Hematopoietic multipotent progenitor cell treated with erythropoietin and hydrocortisone succinate and interleukin-3 and kit ligand, for 15 days (in vitro differentiated cells): Measurements from ENCODE around the gene DNMT1.
A peak's percentile ranks its signal among the peaks of the same experiment; 100 is the strongest.

Source experiments
- DNase-seq: peaks from one replicate; pipeline ENCODE4 v3.0.0-alpha.2; 2015; ENCODE audit warnings: low spot score

Gene DNMT1

GRCh38 chr19:10112895-10113591 is 81.7 kb downstream of the DNMT1 start:
- DNase-seq = peak; percentile 30

DNA sequence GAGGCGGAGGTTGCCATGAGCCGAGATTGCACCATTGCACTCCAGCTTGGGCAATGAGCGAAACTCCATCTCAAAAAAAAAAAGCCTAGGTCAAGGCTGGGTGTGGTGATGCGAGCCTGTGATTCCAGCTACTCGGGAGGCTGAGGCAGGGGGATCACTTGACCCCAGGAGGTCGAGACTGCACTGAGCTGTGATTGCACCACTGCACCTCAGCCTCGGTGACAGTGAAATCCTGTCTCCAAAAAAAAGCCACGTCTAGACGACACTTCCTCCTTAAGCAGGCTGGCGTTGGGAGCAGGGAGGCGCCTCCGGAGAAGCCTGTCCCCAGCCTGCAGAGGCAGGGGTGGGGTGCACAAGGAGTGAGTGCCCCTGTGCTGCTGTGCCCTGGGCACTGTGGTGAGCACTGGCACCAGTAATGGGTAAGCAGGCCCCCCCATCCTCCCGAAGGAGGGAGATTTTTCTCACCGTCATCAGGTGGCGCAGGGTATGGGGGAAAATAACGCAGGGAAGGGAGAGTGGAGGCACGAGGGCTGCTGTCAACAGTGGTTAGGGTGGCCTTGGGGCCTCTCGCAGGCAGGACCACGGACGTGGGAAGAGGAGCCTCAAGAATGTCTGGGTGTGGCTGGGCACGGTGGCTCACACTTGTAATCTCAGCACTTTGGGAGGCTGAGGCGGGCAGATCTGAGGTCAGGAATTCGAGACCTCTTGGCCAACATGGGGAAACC is 82.6 kb downstream of the DNMT1 start:
- DNase-seq = no peak

GRCh38 chr19:10111405-10111811 is 83.3 kb downstream of the DNMT1 start, which contains the start of gene P2RY11:
Gene P2RY11, plus strand, starts transcription at chr19:10111693. Its CDS starts 29 bp downstream, at chr19:10111722.
- no peak for DNase-seq

DNA sequence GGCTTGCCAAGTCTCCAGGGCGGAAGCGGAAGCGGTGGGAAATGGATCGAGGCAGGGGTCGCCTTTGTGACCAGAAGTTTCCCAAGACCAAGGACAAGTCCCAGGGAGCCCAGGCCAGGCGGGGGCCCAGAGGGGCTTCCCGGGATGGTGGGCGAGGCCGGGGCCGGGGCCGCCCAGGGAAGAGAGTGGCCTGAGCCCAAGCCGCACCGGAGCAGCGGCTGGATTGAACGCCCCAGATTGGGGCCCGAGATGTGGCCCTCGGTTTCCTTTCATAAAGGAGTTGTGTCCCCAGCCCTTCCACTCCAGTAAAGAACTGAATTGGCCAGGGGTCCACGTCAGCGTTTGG is 83.8 kb downstream of the DNMT1 start:
- DNase-seq = no peak

DNA sequence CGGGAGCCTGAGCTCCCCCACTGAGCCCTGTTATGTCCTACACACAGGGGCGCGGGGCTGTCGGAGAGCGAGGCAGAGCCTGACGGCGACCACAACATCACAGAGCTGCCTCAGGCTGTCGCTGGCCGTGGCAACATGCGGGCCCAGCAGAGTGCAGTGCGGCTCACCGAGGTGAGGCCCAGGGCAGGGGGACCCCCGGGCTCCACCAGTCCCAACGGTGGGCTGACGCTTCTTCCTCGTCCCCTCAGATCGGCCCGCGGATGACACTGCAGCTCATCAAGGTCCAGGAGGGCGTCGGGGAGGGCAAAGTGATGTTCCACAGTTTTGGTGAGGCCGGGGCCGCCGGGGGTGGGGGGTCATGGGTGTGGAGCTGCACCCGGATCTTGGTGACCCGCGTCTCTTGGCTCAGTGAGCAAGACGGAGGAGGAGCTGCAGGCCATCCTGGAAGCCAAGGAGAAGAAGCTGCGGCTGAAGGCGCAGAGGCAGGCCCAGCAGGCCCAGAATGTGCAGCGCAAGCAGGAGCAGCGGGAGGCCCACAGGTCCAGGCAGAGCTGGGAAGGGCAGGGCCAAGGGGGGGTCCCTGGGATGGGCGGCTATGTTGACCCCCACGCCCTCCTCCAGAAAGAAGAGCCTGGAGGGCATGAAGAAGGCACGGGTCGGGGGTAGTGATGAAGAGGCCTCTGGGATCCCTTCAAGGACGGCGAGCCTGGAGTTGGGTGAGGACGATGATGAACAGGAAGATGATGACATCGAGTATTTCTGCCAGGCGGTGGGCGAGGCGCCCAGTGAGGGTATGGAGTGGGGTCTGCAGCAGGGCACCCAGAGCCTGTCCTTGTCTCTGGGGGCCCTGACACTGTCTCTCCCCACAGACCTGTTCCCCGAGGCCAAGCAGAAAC is 84.4 kb downstream of the DNMT1 start:
- DNase-seq = no peak

DNA sequence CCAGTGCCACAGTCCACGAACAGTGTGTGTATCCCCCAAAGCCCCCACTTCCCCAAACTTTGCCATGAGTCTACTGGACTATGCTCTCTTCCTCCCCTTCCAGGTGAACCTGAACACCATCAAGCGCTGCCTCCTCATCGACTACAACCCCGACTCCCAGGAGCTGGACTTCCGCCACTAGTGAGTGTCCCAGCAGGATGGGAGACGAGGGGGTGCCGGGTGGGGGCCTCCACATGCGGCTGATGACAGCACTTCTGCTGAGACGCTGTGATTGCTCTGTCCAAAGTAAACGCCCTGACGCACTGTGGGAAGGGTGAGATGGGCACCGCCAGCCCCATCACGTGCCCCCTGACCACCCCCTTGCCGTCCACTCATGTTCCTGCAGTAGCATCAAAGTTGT is 85.2 kb downstream of the DNMT1 start:
- no peak for DNase-seq

DNA sequence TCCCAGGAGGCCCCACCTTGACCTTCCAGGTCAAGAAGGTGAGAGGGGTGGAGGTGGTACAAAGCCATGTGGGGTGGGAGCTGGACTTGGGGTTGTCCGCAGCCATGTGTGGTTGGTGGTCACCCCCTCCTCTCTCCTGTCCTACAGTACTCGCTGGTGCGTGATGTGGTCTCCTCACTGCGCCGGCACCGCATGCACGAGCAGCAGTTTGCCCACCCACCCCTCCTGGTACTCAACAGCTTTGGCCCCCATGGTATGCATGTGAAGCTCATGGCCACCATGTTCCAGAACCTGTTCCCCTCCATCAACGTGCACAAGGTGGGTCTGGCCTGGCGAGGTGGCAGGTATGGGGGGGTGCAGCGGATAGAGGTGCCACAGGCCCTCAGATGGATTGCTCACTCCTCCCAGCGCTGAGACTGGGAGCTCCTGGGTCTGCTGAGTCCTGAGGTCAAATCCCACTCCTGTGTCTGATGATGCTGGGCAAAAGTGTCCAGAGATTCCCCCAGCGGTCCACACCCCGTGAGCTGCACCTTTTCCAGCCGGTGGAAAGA is 86.9 kb downstream of the DNMT1 start:
- DNase-seq = no peak

DNA sequence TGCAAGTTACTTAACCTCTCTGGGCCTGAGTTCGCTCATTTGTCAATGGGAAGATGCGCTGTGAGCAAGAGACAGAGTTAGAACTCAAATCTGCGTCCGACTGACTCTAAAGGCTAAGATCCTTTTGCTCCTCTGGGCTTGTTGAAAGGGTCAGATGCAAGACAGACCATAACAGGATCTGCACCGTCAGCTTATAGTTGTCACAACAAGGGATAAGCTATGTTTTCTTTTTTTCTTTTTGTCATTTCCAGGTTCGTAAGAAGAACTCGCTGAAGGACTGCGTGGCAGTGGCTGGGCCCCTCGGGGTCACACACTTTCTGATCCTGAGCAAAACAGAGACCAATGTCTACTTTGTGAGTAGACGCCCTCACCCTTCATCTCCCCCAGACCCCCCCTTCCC is 87.5 kb downstream of the DNMT1 start:
- no peak for DNase-seq

- peak; percentile 99 for DNase-seq
Observed at GRCh38 chr19:10106100-10106936, 88.4 kb downstream of the DNMT1 start, which contains the start of gene PPAN. Gene PPAN, plus strand, starts transcription at chr19:10106362. Its CDS starts 33 bp downstream, at chr19:10106395.

GRCh38 chr19:10105509-10106099 is 89.1 kb downstream of the DNMT1 start:
- no peak for DNase-seq

GRCh38 chr19:10104665-10105508 is 89.9 kb downstream of the DNMT1 start:
- no peak for DNase-seq

DNA sequence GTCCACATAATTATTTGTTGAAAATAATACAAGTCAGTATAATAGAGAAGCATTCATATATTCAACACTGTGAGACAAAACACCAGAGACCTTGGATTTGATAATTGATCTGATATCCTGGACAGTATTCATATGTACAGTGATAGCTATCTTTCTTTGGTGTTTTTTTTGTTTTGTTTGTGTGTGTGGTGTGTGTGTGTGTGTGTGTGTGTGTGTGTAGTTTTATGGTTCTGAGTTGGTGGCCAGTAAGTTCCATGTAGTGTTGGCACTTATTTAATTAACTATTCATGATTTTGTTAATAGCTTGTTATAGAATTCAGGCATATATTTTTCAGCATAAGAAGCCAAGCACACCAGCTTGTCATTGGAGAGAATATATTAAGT is 90.6 kb downstream of the DNMT1 start:
- DNase-seq = no peak

DNA sequence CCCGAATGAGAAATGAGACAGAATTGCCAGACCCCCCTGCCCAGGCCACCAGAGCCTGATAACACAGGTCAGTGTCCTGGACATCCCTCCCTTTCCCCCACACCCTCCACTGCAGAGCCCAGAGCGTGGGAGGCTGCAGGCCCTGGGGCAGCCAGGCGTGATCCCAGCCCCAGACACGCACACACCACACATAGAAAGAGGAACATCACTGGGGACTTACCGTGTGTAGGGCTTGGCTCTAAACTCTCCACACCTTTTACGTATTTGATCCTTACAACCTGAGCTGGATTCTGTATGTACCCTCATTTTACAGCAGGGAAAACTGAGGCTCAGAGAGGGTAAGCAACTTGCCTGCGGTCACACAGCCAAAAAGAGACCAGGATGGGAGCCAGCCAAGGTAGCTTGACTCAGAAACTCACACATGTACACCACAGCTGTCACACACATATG is 91.9 kb downstream of the DNMT1 start:
- DNase-seq = no peak

DNA sequence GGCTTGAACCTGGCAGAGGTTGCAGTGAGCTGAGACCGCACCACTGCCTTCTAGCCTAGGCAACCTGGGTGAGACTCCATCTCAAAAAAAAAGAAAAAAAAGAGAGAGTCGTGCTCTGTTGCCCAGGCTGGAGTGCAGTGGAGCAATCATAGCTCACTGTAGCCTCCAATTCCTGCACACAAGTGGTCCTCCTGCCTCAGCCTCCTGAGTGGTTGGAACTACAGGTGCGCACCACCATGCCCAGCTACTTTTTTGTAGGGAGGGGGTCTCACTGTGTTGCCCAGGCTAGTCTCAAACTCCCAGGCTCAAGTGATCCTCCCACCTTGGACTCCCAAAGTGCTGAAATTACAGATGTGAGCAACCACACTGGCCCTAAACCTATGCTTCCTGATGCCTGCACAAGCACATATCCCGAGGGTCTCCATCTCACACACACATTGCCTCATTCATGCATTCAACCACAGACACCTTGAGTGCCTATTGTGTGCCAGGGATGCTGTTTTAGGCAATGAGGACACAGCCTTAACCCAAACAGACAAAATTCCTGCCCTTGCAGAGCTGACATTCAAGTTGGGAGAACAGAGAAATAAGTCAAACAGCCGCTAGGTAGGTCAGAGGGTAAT is 94.5 kb downstream of the DNMT1 start:
- DNase-seq = no peak

- DNase-seq = no peak
Observed at GRCh38 chr19:10096615-10096963, 98.2 kb downstream of the DNMT1 start.

GRCh38 chr19:10095948-10096614 is 98.7 kb downstream of the DNMT1 start:
- DNase-seq = peak; percentile 88

DNA sequence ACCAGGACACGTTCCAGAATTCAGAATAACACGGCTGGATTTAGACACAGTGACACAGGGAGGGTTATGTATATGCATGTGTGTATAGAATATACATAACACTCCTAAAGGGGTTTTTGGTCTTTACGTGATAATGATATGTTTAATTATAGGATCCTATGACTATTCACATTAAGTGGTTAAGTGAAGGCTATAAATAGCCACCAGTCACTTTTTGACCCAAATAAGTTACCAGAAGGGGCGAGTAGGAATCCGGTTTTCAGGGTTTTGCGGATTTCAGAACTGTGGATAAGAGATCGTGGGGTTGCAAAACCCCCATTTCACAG is 99.2 kb downstream of the DNMT1 start:
- no peak for DNase-seq

DNA sequence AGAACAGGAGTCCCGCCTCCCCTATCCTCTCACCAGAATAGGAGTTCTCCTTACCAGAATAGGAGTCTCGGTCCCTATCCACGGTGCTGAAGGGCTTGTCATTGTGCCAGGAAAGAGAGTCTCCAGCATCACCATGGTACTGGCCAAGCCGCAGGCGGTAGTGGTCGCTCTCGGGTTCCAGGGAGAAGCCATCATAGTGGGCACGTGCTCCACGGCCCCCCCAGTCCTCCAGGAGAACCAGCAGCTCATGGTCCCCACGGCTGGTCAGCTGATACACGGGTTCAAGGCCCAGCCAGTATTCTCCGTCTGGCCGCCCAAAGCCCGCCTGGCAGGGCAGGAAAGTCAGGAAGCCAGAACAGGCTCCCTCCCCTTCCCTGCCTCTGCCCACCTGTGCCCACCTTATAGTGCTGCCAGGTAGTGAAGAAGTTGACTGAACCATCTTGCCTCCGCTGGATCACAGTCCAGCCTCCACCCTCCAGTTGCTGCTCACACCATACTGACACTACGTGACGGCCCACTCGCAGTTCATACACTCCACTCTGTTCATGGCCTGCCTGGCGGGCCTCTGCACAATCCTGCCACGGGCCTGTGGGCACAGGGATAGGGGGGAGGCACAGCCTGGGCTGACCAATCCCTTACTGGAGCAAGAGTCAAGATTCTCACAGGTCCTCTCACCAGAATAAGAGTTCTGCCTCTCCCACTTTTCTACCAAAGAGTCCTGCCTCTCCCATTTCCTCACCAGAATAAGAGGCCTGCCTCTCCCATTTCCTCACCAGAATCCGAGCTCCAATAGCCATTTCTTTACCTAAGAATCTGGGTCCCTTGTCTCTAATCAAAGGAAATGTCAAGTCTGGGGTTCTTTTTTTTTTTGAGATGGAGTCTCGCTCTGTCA is 101.2 kb downstream of the DNMT1 start:
- no peak for DNase-seq
